SKM-1 (cell line): ENCODE measurements around the gene GJC1.
"Not testable (repeated sequence)": the region's sequence is repeated elsewhere in the genome, so short reads cannot be mapped to it uniquely, and the experiment has no call there.

ENCODE experiments used
- DNase-seq: peaks from one replicate; lab custom pipeline; 2025; ENCODE audit not compliant: unreplicated experiment; lab: John Stamatoyannopoulos, UW

Gene GJC1

GRCh38 chr17:44763170-44763569 is 66.9 kb downstream of the GJC1 start:
- no peak for DNase-seq

GRCh38 chr17:44761932-44762810 is 67.9 kb downstream of the GJC1 start:
- DNase-seq = no peak

GRCh38 chr17:44760474-44761308 is 69.4 kb downstream of the GJC1 start:
- DNase-seq = no peak

GRCh38 chr17:44759916-44760243 is 70.2 kb downstream of the GJC1 start:
- DNase-seq = no peak

GRCh38 chr17:44759086-44759915 is 70.8 kb downstream of the GJC1 start:
- no peak for DNase-seq

- DNase-seq = no peak
Observed at GRCh38 chr17:44758414-44759085, 71.5 kb downstream of the GJC1 start, which contains the start of gene ADAM11. Gene ADAM11 (plus strand): TSS chr17:44758988. CDS start chr17:44759200, 212 bp downstream.

- DNase-seq = no peak
Observed at GRCh38 chr17:44757918-44758413, 72.1 kb downstream of the GJC1 start.

GRCh38 chr17:44757045-44757917 is 72.8 kb downstream of the GJC1 start:
- no peak for DNase-seq

- not testable (repeated sequence) for DNase-seq
Observed at GRCh38 chr17:44755180-44755579, 74.9 kb downstream of the GJC1 start.

- no peak for DNase-seq
Observed at GRCh38 chr17:44754276-44754675, 75.8 kb downstream of the GJC1 start.

GRCh38 chr17:44752953-44753861 is 76.9 kb downstream of the GJC1 start:
- no peak for DNase-seq

- DNase-seq = no peak
Observed at GRCh38 chr17:44751806-44752205, 78.3 kb downstream of the GJC1 start.

GRCh38 chr17:44751331-44751730 is 78.8 kb downstream of the GJC1 start:
- DNase-seq = no peak

- DNase-seq = no peak
Observed at GRCh38 chr17:44749980-44750318, 80.1 kb downstream of the GJC1 start.

- no peak for DNase-seq
Observed at GRCh38 chr17:44749076-44749979, 80.8 kb downstream of the GJC1 start.
